GM20000 (cell line): ENCODE data around the gene SIGLEC7.

ENCODE experiments used
- DNase-seq: peaks from one replicate; pipeline ENCODE4 v3.0.0; 2012; ENCODE audit warnings: low spot score
- TF ChIP-seq, protein P1 (sequence below): IDR thresholded peaks from 2 replicates; pipeline ENCODE4 v1.5.1; 2012; ENCODE audit warnings: mild to moderate bottlenecking, control low read depth; ENCODE audit errors: extremely low read depth, missing control alignments

Gene SIGLEC7

DNA sequence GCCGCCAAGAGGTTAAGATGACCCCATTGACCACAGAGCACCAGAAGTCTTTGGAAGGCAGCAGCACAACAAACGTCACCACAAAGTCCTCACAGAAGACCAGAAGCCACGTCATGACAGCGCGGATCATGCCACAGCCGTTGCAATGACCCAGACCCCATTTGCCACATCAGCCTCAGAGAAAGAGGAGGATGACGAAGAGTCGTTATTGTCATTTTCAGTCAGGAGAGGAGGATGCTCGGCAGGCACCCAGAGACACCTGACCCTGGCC, 53.1 kb downstream of the SIGLEC7 start:
- TF ChIP-seq, protein P1, sequence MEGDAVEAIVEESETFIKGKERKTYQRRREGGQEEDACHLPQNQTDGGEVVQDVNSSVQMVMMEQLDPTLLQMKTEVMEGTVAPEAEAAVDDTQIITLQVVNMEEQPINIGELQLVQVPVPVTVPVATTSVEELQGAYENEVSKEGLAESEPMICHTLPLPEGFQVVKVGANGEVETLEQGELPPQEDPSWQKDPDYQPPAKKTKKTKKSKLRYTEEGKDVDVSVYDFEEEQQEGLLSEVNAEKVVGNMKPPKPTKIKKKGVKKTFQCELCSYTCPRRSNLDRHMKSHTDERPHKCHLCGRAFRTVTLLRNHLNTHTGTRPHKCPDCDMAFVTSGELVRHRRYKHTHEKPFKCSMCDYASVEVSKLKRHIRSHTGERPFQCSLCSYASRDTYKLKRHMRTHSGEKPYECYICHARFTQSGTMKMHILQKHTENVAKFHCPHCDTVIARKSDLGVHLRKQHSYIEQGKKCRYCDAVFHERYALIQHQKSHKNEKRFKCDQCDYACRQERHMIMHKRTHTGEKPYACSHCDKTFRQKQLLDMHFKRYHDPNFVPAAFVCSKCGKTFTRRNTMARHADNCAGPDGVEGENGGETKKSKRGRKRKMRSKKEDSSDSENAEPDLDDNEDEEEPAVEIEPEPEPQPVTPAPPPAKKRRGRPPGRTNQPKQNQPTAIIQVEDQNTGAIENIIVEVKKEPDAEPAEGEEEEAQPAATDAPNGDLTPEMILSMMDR = no peak
- no peak for DNase-seq

DNA sequence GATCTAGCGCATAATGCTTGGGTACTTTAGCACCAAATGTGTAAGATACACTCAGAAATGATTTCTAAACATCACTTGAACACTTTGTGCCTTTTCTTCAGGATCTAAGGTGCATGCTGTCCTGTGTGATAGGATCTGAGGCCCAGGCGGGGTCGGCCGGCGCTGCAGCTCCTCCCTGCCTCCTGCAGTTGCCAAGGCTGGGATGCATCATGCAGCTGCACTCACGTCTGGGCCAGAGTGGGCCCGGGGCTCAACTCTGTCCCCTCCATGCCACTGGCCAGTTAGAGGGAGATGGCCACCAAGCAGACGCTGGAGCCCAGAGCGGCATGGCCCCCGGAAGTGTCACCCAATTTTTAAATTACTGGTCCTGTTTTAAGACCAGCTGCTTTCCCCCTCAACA, 53.5 kb downstream of the SIGLEC7 start:
- TF ChIP-seq, protein P1 = no peak
- no peak for DNase-seq

DNA sequence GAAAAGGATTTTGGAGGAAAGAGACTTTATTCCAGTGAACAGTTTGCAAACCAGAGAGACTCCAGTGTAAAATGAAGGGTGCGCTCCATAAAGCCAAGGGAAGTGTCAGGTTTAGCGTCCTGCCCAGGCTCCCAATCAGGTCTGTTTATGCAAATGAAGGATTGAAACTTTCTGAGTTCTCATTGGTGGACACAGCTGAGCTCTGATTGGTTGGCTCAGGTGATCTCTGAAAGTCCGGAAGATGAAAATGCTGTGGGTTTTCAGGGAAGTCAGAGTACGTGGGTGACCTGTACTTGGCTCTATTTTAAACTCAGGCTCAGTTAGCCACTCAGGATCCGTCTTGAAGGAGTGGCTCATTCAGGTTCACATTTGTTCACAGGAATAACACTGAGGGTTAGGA, 54.1 kb downstream of the SIGLEC7 start:
- DNase-seq = no peak
- TF ChIP-seq, protein P1 = no peak

DNA sequence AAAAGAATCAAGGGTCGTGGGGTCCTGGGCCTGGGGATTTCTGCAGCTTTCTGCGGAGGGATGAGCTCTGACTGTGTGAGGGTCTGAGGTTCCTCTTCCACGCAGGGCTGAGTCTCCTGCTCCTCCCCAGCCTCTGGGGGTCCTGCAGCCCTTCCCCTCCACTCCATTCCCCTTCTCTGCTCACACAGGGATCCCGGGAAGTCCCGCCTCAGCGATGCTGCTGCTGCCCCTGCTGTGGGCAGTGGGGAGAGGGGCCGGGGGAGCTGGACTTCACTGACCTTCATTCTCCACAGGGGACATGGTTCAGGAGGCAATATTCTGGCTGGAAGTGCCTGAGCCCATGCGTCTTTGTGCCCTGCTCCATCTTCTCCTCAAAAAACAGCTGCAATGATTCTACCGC, 56.5 kb downstream of the SIGLEC7 start:
- TF ChIP-seq, protein P1 = no peak
- no peak for DNase-seq

DNA sequence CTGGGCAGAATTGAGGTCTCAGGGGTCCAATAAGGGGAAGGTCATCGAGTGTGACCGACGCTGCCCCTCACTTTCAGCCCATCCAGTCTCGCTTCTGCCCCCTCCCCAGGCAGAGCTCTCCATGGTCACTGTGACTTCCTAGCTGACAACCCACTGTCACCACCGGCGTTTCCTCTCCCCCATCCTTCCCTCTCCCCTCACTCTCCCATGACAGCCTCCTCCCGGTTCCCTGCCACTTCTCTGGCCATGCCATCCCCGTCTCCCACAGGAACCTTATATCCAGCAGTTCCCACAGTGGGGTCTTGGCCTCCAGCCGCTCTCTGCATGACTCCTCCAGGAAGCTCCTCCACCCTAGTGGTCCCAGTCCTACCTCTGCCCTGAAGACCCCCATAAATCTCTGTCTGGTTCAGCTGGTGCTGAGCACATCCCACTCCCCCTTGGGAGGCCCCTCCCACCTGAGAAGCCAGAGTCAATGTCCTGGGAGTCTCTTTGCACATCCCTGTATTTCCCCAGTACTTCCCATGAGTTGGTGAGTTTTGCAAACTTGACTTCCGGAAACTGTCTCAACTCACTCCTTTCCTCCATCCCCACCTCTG, 58.1 kb downstream of the SIGLEC7 start:
- DNase-seq = no peak
- TF ChIP-seq, protein P1 = no peak

DNA sequence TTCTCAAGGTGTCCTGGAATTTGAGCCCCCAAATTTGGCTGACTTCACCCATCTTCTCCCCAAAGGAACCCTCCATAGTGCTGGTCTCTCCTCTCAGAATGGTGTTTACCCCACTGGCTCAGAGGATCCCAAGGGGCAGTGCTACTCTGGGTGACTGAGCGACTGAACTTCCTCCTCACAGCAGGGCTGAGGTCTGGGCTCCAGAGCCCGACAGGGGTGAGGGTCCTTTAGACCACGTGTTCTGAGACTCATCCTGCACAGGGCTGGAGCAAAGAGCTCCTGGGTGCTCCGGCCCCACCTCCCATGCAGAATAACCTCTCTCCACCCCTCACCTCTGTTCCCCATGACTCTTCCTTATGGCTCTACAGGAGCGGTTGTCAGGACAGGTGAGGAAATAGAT, 59.6 kb downstream of the SIGLEC7 start:
- TF ChIP-seq, protein P1 = no peak
- no peak for DNase-seq
